ENCODE data around the gene TTLL12.

Gene TTLL12

DNA sequence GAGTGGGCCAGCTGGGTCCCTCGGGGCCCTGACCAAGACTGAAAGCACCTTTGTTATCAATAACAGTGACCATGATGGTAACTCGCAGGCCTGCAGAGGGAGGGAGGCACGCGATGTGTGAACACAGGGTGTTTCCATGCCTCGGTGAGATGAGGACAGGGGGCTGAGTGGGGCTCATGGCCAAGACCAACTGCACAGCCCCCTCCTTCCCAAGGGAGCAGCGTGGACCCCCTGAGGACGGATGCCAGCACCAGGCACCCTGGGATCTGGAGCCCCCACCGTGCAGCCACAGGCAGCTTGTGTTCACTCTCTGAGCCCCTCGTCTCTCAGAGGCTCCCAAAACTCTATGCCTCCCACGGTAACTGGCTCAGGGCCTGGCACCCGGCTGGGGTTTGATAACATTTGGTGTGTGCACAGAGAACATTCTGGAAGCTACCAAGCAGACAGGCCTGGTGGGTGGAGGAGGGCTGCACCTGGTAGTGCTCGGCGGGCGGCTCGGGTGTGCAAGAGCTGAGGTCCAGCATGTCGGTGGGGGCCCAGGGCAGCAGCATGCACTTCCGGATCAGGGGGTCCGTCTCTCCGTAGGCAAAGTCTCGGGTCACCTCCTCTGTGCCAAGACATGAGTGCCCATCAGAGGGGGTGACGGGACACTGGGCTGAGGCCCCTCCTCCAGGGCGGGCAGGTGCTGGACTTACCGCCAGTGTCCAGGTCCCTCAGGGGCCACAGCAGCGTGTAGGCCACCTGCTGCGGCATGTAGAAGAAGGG is 7.6 kb downstream of the TTLL12 start:
- Histone ChIP-seq H3K4me3 (ENCODE audit: low read depth in 1 of 2, low read length in 2 of 2) (no peak overlapping the region), H3K36me3 (ENCODE audit: control insufficient read depth in 1 of 2, insufficient read depth in 2 of 2, low read length in 2 of 2) (peaks cover 5 to 45% of the 10 kb centered on the region in 2 donors), H3K9me3 (ENCODE audit: control insufficient read depth in 1 of 2, low read length in 2 of 2) (no peaks in the 10 kb centered on the region), H3K27ac (ENCODE audit: low read length) (no peak overlapping the region), H3K27me3 (ENCODE audit: low read depth, low read length) (no peaks in the 10 kb centered on the region), H3K4me1 (ENCODE audit: control insufficient read depth in 1 of 2, insufficient read depth in 2 of 2, low read length in 2 of 2) (no peaks in the 10 kb centered on the region)

DNA sequence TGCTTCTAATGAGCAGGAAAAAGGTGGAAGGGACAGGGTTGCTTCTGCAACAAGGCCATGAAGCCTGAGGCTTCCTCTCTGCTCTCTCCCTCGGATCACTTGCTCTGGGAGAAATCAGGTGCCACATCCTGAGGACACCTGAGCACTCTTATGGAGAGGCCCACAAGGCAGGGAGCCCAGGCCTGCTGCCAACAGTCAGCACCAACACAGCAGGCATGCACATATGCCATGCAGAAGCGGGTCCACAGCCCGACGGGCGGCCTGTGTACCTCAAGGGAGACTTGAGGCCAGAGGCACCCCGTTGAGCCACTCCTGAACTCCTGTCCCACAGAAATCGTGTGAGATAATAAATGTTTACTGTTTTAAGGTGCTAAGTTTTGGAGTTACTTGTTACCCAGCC is 9.5 kb downstream of the TTLL12 start:
- H3K9me3 ChIP-seq (ENCODE audit: control insufficient read depth in 1 of 2, low read length in 2 of 2), result no peaks in the 10 kb centered on the region
- no peak overlapping the region for H3K4me3 ChIP-seq (ENCODE audit: low read depth in 1 of 2, low read length in 2 of 2)
- peaks cover 12 to 58% of the 10 kb centered on the region in 2 donors for H3K36me3 ChIP-seq (ENCODE audit: control insufficient read depth in 1 of 2, insufficient read depth in 2 of 2, low read length in 2 of 2)
- H3K4me1 ChIP-seq (ENCODE audit: control insufficient read depth in 1 of 2, insufficient read depth in 2 of 2, low read length in 2 of 2), result no peaks in the 10 kb centered on the region
- H3K27me3 ChIP-seq (ENCODE audit: low read depth, low read length), result no peaks in the 10 kb centered on the region
- H3K27ac ChIP-seq (ENCODE audit: low read length), result no peak overlapping the region

- H3K27me3 ChIP-seq (ENCODE audit: low read depth, low read length), result no peaks in the 10 kb centered on the region
- H3K4me3 ChIP-seq (ENCODE audit: low read depth in 1 of 2, low read length in 2 of 2), result no peak overlapping the region
- H3K36me3 ChIP-seq (ENCODE audit: control insufficient read depth in 1 of 2, insufficient read depth in 2 of 2, low read length in 2 of 2), result peaks cover 12 to 71% of the 10 kb centered on the region in 2 donors
Observed at GRCh38 chr22:43176090-43176489, 10.8 kb downstream of the TTLL12 start.

DNA sequence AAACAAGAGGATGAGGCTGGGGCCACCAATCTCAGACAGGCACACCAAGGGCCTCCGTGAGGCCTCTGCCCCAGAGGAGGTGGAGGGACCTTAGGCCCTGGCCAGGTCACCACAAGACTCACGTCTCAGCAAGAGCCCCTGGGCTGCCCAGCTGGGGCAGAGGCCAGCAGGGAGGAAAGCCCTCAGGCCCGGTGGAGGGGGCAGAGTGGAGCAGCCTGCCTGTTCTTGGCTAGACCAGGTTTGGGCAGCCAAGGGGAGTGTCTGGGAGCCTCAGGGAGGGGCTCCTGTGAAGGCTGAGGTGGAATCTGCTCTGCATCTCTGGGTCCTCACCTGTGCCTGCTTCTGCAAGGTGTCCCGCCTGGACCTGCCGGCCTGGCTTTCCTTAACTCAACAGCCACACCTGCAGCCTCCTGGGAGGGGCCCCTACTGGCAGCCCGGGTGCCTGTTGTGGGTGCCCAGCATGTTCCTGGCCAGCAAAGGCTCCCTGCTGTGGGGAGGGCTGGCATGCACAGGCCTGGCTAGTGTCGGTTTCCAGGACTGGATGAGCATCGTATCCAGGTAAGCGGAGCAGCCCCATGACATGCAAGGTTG is 11.9 kb downstream of the TTLL12 start:
- H3K9me3 ChIP-seq (ENCODE audit: control insufficient read depth in 1 of 2, low read length in 2 of 2), result no peaks in the 10 kb centered on the region
- no peaks in the 10 kb centered on the region for H3K27me3 ChIP-seq (ENCODE audit: low read depth, low read length)
- peaks cover 15 to 78% of the 10 kb centered on the region in 2 donors for H3K36me3 ChIP-seq (ENCODE audit: control insufficient read depth in 1 of 2, insufficient read depth in 2 of 2, low read length in 2 of 2)
- H3K4me1 ChIP-seq (ENCODE audit: control insufficient read depth in 1 of 2, insufficient read depth in 2 of 2, low read length in 2 of 2), result no peaks in the 10 kb centered on the region
- no peak overlapping the region for H3K27ac ChIP-seq (ENCODE audit: low read length)
- H3K4me3 ChIP-seq (ENCODE audit: low read depth in 1 of 2, low read length in 2 of 2), result no peak overlapping the region

More at GRCh38 chr22:43176090-43176489, 10.8 kb downstream of the TTLL12 start:
- Histone ChIP-seq H3K4me1 (ENCODE audit: control insufficient read depth in 1 of 2, insufficient read depth in 2 of 2, low read length in 2 of 2) (no peaks in the 10 kb centered on the region), H3K9me3 (ENCODE audit: control insufficient read depth in 1 of 2, low read length in 2 of 2) (no peaks in the 10 kb centered on the region), H3K27ac (ENCODE audit: low read length) (no peak overlapping the region)

DNA sequence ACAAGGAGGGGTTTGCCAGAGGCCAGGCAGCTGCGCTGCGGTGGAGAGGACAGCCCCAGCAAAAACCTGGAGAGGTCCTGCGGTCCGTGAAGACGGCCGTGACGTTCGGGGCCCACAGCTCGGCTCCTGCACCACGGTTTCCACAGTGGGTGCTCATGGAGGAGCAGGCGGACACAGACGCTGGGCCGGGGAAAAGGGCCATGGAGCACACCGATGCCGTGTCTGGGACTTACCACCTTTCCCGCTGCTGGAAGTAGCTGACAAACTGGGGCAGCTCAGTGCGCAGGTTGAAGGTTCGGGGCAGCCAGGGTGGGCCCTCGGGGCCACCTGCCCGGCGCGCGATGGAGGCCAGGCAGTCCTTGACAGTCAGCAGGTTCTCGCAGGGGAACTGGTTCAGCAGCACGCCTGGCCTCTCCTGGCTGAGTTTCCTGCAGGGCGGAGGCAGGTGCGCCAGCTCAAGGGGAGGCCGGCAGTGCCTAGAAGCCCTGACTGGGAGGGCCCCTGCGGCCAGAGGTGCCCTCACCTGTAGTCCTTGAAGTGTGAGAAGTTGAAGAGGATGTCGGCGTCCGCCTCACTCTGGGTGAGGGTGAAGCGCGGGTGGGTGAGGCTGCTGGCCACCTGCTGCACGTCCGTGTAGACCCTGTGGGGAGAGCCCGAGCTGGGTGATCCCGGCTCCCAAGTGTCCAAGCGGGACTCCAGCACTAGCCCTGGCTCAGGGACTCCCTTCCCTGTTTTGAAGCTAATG is 12.8 kb downstream of the TTLL12 start:
- Histone ChIP-seq H3K9me3 (ENCODE audit: control insufficient read depth in 1 of 2, low read length in 2 of 2) (no peaks in the 10 kb centered on the region), H3K36me3 (ENCODE audit: control insufficient read depth in 1 of 2, insufficient read depth in 2 of 2, low read length in 2 of 2) (peaks cover 15 to 73% of the 10 kb centered on the region in 2 donors), H3K4me1 (ENCODE audit: control insufficient read depth in 1 of 2, insufficient read depth in 2 of 2, low read length in 2 of 2) (no peaks in the 10 kb centered on the region), H3K27ac (ENCODE audit: low read length) (no peak overlapping the region), H3K27me3 (ENCODE audit: low read depth, low read length) (no peaks in the 10 kb centered on the region), H3K4me3 (ENCODE audit: low read depth in 1 of 2, low read length in 2 of 2) (no peak overlapping the region)

GRCh38 chr22:43173566-43173965 is 13.4 kb downstream of the TTLL12 start:
- H3K9me3 ChIP-seq (ENCODE audit: control insufficient read depth in 1 of 2, low read length in 2 of 2), result no peaks in the 10 kb centered on the region
- H3K4me3 ChIP-seq (ENCODE audit: low read depth in 1 of 2, low read length in 2 of 2), result no peak overlapping the region
- no peaks in the 10 kb centered on the region for H3K4me1 ChIP-seq (ENCODE audit: control insufficient read depth in 1 of 2, insufficient read depth in 2 of 2, low read length in 2 of 2)
- peaks cover 10 to 72% of the 10 kb centered on the region in 2 donors for H3K36me3 ChIP-seq (ENCODE audit: control insufficient read depth in 1 of 2, insufficient read depth in 2 of 2, low read length in 2 of 2)
- H3K27me3 ChIP-seq (ENCODE audit: low read depth, low read length), result no peaks in the 10 kb centered on the region
- no peak overlapping the region for H3K27ac ChIP-seq (ENCODE audit: low read length)

DNA sequence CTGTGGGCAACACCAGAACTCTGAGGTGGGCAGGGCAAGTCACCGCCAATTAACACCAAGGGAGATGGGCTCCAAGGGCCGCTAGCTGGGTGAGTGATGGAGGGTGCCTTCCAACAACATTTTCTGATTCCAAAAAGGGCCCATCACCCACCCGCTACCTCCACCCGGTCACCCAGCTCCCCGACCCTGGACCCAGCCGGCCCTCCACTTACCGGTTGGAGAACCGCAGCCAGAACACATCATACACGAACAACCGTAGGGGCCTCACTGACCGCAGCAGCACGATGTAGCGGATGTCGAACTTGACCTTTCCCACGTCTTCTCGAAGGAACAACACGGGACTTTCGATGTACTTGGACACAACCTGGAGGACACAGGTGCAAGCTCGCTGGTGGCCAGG is 14.7 kb downstream of the TTLL12 start:
- Histone ChIP-seq H3K27ac (ENCODE audit: low read length) (no peak overlapping the region), H3K36me3 (ENCODE audit: control insufficient read depth in 1 of 2, insufficient read depth in 2 of 2, low read length in 2 of 2) (peaks cover 14 to 82% of the 10 kb centered on the region in 2 donors)

GRCh38 chr22:43171607-43172006 is 15.3 kb downstream of the TTLL12 start:
- H3K27ac ChIP-seq (ENCODE audit: low read length), result no peak overlapping the region
- H3K27me3 ChIP-seq (ENCODE audit: low read depth, low read length), result no peaks in the 10 kb centered on the region
- H3K4me3 ChIP-seq (ENCODE audit: low read depth in 1 of 2, low read length in 2 of 2), result no peak overlapping the region
- H3K36me3 ChIP-seq (ENCODE audit: control insufficient read depth in 1 of 2, insufficient read depth in 2 of 2, low read length in 2 of 2), result peaks cover 14 to 83% of the 10 kb centered on the region in 2 donors
- H3K9me3 ChIP-seq (ENCODE audit: control insufficient read depth in 1 of 2, low read length in 2 of 2), result no peaks in the 10 kb centered on the region
- no peaks in the 10 kb centered on the region for H3K4me1 ChIP-seq (ENCODE audit: control insufficient read depth in 1 of 2, insufficient read depth in 2 of 2, low read length in 2 of 2)

More for the DNA sequence above, 14.7 kb downstream of the TTLL12 start:
- H3K4me3 ChIP-seq (ENCODE audit: low read depth in 1 of 2, low read length in 2 of 2), result no peak overlapping the region
- H3K9me3 ChIP-seq (ENCODE audit: control insufficient read depth in 1 of 2, low read length in 2 of 2), result no peaks in the 10 kb centered on the region
- H3K27me3 ChIP-seq (ENCODE audit: low read depth, low read length), result no peaks in the 10 kb centered on the region
- H3K4me1 ChIP-seq (ENCODE audit: control insufficient read depth in 1 of 2, insufficient read depth in 2 of 2, low read length in 2 of 2), result no peaks in the 10 kb centered on the region

- H3K27me3 ChIP-seq (ENCODE audit: low read depth, low read length), result no peaks in the 10 kb centered on the region
- peaks cover 14 to 80% of the 10 kb centered on the region in 2 donors for H3K36me3 ChIP-seq (ENCODE audit: control insufficient read depth in 1 of 2, insufficient read depth in 2 of 2, low read length in 2 of 2)
- H3K27ac ChIP-seq (ENCODE audit: low read length), result no peak overlapping the region
- no peak overlapping the region for H3K4me3 ChIP-seq (ENCODE audit: low read depth in 1 of 2, low read length in 2 of 2)
- H3K4me1 ChIP-seq (ENCODE audit: control insufficient read depth in 1 of 2, insufficient read depth in 2 of 2, low read length in 2 of 2), result no peaks in the 10 kb centered on the region
- no peaks in the 10 kb centered on the region for H3K9me3 ChIP-seq (ENCODE audit: control insufficient read depth in 1 of 2, low read length in 2 of 2)
Observed at GRCh38 chr22:43171019-43171491, 15.9 kb downstream of the TTLL12 start.

DNA sequence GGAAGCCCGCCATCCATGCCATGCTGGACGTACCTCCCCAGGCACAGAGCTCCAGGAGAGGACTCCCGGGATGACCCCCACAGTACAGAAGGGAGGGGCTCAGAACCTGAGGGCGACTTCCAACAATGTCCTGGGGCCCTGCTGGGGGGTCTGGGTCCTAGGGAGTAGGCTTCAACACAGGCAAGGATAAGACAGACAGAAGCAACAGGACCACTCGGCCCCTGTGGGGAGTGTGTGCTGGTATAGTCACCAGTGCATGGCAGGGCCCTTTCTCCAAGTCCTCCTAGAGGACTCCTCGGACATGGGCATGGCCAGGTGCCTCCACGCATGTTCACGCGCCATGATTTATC is 16.8 kb downstream of the TTLL12 start:
- H3K36me3 ChIP-seq (ENCODE audit: control insufficient read depth in 1 of 2, insufficient read depth in 2 of 2, low read length in 2 of 2), result peaks cover 14 to 74% of the 10 kb centered on the region in 2 donors
- no peak overlapping the region for H3K27ac ChIP-seq (ENCODE audit: low read length)
- no peaks in the 10 kb centered on the region for H3K4me1 ChIP-seq (ENCODE audit: control insufficient read depth in 1 of 2, insufficient read depth in 2 of 2, low read length in 2 of 2)
- no peaks in the 10 kb centered on the region for H3K27me3 ChIP-seq (ENCODE audit: low read depth, low read length)
- H3K9me3 ChIP-seq (ENCODE audit: control insufficient read depth in 1 of 2, low read length in 2 of 2), result no peaks in the 10 kb centered on the region
- no peak overlapping the region for H3K4me3 ChIP-seq (ENCODE audit: low read depth in 1 of 2, low read length in 2 of 2)

Data from muscle layer of duodenum (tissue), 2 donors.